ENCODE measurements around the gene ZNF511. TPM values are rescaled to one million over a fixed set of nuclear protein-coding genes. Genes with fewer than 3 reads are reported as not detected.

ZNF511 gene
- total RNA-seq, 1 experiment from 2014 or later: 49.0 TPM

GRCh38 chr10:133315847-133316246, 7.1 kb downstream of the ZNF511 start:
- Histone ChIP-seq H2AFZ (ENCODE audit: low read depth, low read length, poor library complexity, severe bottlenecking) (no peak overlapping the region), H3K4me3 (replicated peaks in 1 of 2; ENCODE audit: low read depth in 1 of 2, low read length in 2 of 2) (no peak overlapping the region), H3K9me2 (ENCODE audit: insufficient read depth) (no peaks in the 10 kb centered on the region), H3K27me3 (ENCODE audit: insufficient read depth, low read length) (no peaks in the 10 kb centered on the region), H3K4me1 (ENCODE audit: control insufficient read depth in 1 of 2, insufficient read depth in 2 of 2, low read length in 2 of 2) (no peaks in the 10 kb centered on the region; a peak in 1 of 4 replicates), H3K4me2 (ENCODE audit: low read length) (no peak overlapping the region), H3K9ac (ENCODE audit: low read length) (no peak overlapping the region), H3K9me3 (ENCODE audit: control insufficient read depth in 1 of 2, insufficient read depth in 1 of 2, low read depth in 1 of 2, low read length in 2 of 2) (no peaks in the 10 kb centered on the region), H3K79me2 (ENCODE audit: insufficient read depth, low read length) (no peaks in the 10 kb centered on the region), H3K36me3 (ENCODE audit: control insufficient read depth in 1 of 2, insufficient read depth in 2 of 2, low read length in 2 of 2) (peaks cover 0 to 3% of the 10 kb centered on the region in 2 experiments; a peak in 1 of 4 replicates), H4K20me1 (ENCODE audit: insufficient read depth) (no peaks in the 10 kb centered on the region), H3K27ac (ENCODE audit: low read depth, low read length) (no peak overlapping the region)
- intact Hi-C loops (cut with micrococcal nuclease): no loop called here
- CTCF ChIA-PET: interaction anchor here (1.1 kb wide), 1 partner anchor 14 kb away, joined by 6 read pairs; no protein-coding TSS in a partner anchor
- RAD21 ChIA-PET (ENCODE audit: low non-redundant PET in 1 of 2, low total read pairs in 2 of 2, uncharacterized antibody in 2 of 2, unreplicated experiment in 2 of 2): no interaction called here
- no TSS peak for BruUV-seq (replicated peaks)
- POLR2A ChIA-PET: interaction anchor here (1.5 kb wide), 1 partner anchor 8 kb away, joined by 4 read pairs; no protein-coding TSS in a partner anchor
- TF ChIP-seq CEBPB (IDR thresholded peaks at IDR 0.05; ENCODE audit: low read depth) (no peak), CTCF (IDR thresholded peaks at IDR 0.05 in 2 of 3, conservative IDR thresholded peaks at IDR 0.05 in 1 of 3; ENCODE audit: borderline replicate concordance in 1 of 3, insufficient read depth in 1 of 3, low read depth in 2 of 3, low read length in 2 of 3) (no peak), EGR1 (IDR thresholded peaks at IDR 0.05; ENCODE audit: low read depth) (no peak), JUND (IDR thresholded peaks at IDR 0.05) (no peak), ZNF274 (IDR thresholded peaks at IDR 0.05; ENCODE audit: low read depth, low read length) (no peak), TCF7L2 (IDR thresholded peaks at IDR 0.05; ENCODE audit: borderline replicate concordance, extremely low read depth, insufficient read depth, insufficient read length) (no peak), POLR2AphosphoS5 (IDR thresholded peaks at IDR 0.05; ENCODE audit: low read depth, low read length) (no peak), ZFX (IDR thresholded peaks at IDR 0.05) (no peak), CBX3 (IDR thresholded peaks at IDR 0.05; ENCODE audit: low read depth) (no peak)
- ATAC-seq (peak; percentile 24; the same call in 1 of the 2 replicates), DNase-seq (ENCODE audit: low read depth, low spot score) (no peak)

Measured in HCT116 (cell line).